Neural cell (in vitro differentiated cells): ENCODE measurements around the gene ACOT6. TPM values are rescaled to one million over a fixed set of nuclear protein-coding genes. Genes with fewer than 3 reads are reported as not detected.
"Not testable (repeated sequence)": the region's sequence is repeated elsewhere in the genome, so short reads cannot be mapped to it uniquely, and the experiment has no call there.

Experiments
- H2AFZ ChIP-seq: fragments of 200-600, 300-800 bp; sonication (generic), shearing (Covaris generic); 2 replicates; pipeline ENCODE4 v1.6.0; 2014; ENCODE audit warnings: low read depth, mild to moderate bottlenecking, antibody characterized with exemption, low read length, moderate library complexity
- H3F3A ChIP-seq: fragments of 200-600 bp; shearing (Covaris generic); 2 replicates; pipeline ENCODE4 v1.6.1; 2016; ENCODE audit warnings: mild to moderate bottlenecking, moderate library complexity, mixed read lengths, antibody characterized with exemption, low read length; ENCODE audit not compliant: insufficient read depth, poor library complexity, severe bottlenecking
- H3K27ac ChIP-seq: fragments of 200-600, 300-800 bp; sonication (generic), shearing (Covaris generic); 2 replicates; pipeline ENCODE4 v1.5.1; 2014; ENCODE audit warnings: mild to moderate bottlenecking, low read length, moderate library complexity
- H3K27me3 ChIP-seq: fragments of 300-800, 200-600 bp; sonication (generic), shearing (Covaris generic); 2 replicates; pipeline ENCODE4 v1.6.0; 2014; ENCODE audit warnings: mild to moderate bottlenecking, low read depth, low read length, moderate library complexity; ENCODE audit not compliant: insufficient read depth
- H3K36me3 ChIP-seq: fragments of 300-800, 200-600 bp; sonication (generic), shearing (Covaris generic); 2 replicates; pipeline ENCODE4 v1.5.1; 2014; ENCODE audit warnings: mild to moderate bottlenecking, antibody characterized with exemption, low read length, moderate library complexity; ENCODE audit not compliant: insufficient read depth
- H3K4me2 ChIP-seq: fragments of 300-800, 200-600 bp; sonication (generic), shearing (Covaris generic); 2 replicates; pipeline ENCODE4 v1.6.0; 2014; ENCODE audit warnings: mild to moderate bottlenecking, low read length
- H3K4me3 ChIP-seq: fragments of 300-800, 200-600 bp; sonication (generic), shearing (Covaris generic); 2 replicates; pipeline ENCODE4 v1.5.1; 2014; ENCODE audit warnings: mild to moderate bottlenecking, low read length, moderate library complexity
- H3K79me2 ChIP-seq: fragments of 200-600 bp; shearing (Covaris generic); replicated peaks from 2 replicates; pipeline ENCODE4 v1.6.0; 2014; ENCODE audit warnings: mild to moderate bottlenecking, low read length, moderate library complexity; ENCODE audit not compliant: insufficient read depth
- H3K9ac ChIP-seq: fragments of 300-800, 200-600 bp; sonication (generic), shearing (Covaris generic); 2 replicates; pipeline ENCODE4 v1.6.1; 2016; ENCODE audit warnings: mild to moderate bottlenecking, low read length, mixed read lengths
- H3K9me2 ChIP-seq: fragments of 200-600 bp; shearing (Covaris generic); 2 replicates; pipeline ENCODE4 v1.6.1; 2016; ENCODE audit warnings: mild to moderate bottlenecking, low read length, mixed read lengths; ENCODE audit not compliant: insufficient read depth
- H3K9me3 ChIP-seq: fragments of 200-600, 300-800 bp; sonication (generic), shearing (Covaris generic); 2 replicates; pipeline ENCODE4 v1.6.1; 2016; ENCODE audit warnings: mild to moderate bottlenecking, mixed run types, low read length, moderate library complexity, mixed read lengths
- H4K20me1 ChIP-seq: fragments of 200-600 bp; shearing (Covaris generic); 2 replicates; pipeline ENCODE4 v1.6.1; 2016; ENCODE audit warnings: mild to moderate bottlenecking, mixed run types; ENCODE audit not compliant: insufficient read depth
- CTCF ChIP-seq: fragments of 450-650 bp; IDR thresholded peaks from 2 replicates; pipeline ENCODE4 v1.5.1; 2014; ENCODE audit warnings: antibody characterized with exemption, mild to moderate bottlenecking, moderate library complexity; ENCODE audit not compliant: poor library complexity, severe bottlenecking
- EP300 ChIP-seq: fragments of 450-650 bp; conservative IDR thresholded peaks from 2 replicates; pipeline ENCODE4 v1.6.1; 2014; ENCODE audit warnings: antibody characterized with exemption, mild to moderate bottlenecking, moderate library complexity; ENCODE audit not compliant: poor library complexity, severe bottlenecking
- EZH2 ChIP-seq: fragments of 200-600, 300-800 bp; shearing (Covaris generic), sonication (generic); IDR thresholded peaks from 2 replicates; pipeline ENCODE4 v1.6.1; 2014; ENCODE audit warnings: antibody characterized with exemption, low read length, borderline replicate concordance, mild to moderate bottlenecking; ENCODE audit not compliant: insufficient read depth, poor library complexity, severe bottlenecking
- MXI1 ChIP-seq: fragments of 450-650 bp; conservative IDR thresholded peaks from 2 replicates; pipeline ENCODE4 v1.6.1; 2014; ENCODE audit warnings: antibody characterized with exemption, mild to moderate bottlenecking; ENCODE audit not compliant: poor library complexity, severe bottlenecking
- POLR2AphosphoS5 ChIP-seq: IDR thresholded peaks from 2 replicates; pipeline ENCODE4 v1.6.1; 2012
- RAD21 ChIP-seq: fragments of 450-650 bp; conservative IDR thresholded peaks from 2 replicates; pipeline ENCODE4 v1.6.1; 2014; ENCODE audit warnings: antibody characterized with exemption, mild to moderate bottlenecking, moderate library complexity
- REST ChIP-seq: IDR thresholded peaks from 2 replicates; pipeline ENCODE4 v1.6.1; 2012; ENCODE audit warnings: borderline replicate concordance
- SMC3 ChIP-seq: fragments of 450-650 bp; conservative IDR thresholded peaks from 2 replicates; pipeline ENCODE4 v1.6.1; 2014; ENCODE audit warnings: antibody characterized with exemption, mild to moderate bottlenecking, moderate library complexity; ENCODE audit not compliant: poor library complexity
- TAF1 ChIP-seq: IDR thresholded peaks from 2 replicates; pipeline ENCODE4 v1.6.1; 2012; ENCODE audit warnings: low read depth
- polyA minus RNA-seq: library from RNA; depleted of rRNA, polyadenylated mRNA; stranded (reverse); fragments of >200 nt; gene quantifications from 2 replicates; pipeline ENCODE4 v1.2.3, GENCODE V29; 2014
- polyA plus RNA-seq: library from polyadenylated mRNA; depleted of rRNA; stranded (reverse); fragments of >200 nt; gene quantifications from 2 replicates; pipeline ENCODE4 v1.2.3, GENCODE V29; 2014

Gene ACOT6
- polyA plus RNA-seq (not detected in 2 replicates), polyA minus RNA-seq (not detected in 2 replicates)

GRCh38 chr14:73612339-73613045 is at the start of gene ACOT6:
Gene ACOT6, plus strand, starts transcription at chr14:73612517. Its CDS starts 55 bp downstream, at chr14:73612572.
- Histone ChIP-seq H2AFZ (peak within 1 kb of the TSS; percentile 18), H4K20me1 (no peaks in the 10 kb centered on the region), H3K4me3 (peak within 1 kb of the TSS; percentile 79), H3K4me2 (no peak within 1 kb of the TSS), H3K9me3 (no peaks in the 10 kb centered on the region), H3K9ac (peak within 1 kb of the TSS; percentile 63), H3K9me2 (no peaks in the 10 kb centered on the region), H3K27me3 (peaks cover 9% of the 10 kb centered on the region), H3K36me3 (no peaks in the 10 kb centered on the region), H3K27ac (no peak within 1 kb of the TSS), H3K79me2 (no peaks in the 10 kb centered on the region), H3F3A (no peaks in the 10 kb centered on the region)
- TF ChIP-seq TAF1 (peak; percentile 14), EP300 (peak; percentile 29), SMC3 (peak; percentile 35), POLR2AphosphoS5 (no peak), REST (no peak), MXI1 (peak; percentile 61), EZH2 (no peak), RAD21 (no peak), CTCF (peak; percentile 24)

GRCh38 chr14:73562696-73563095 is 49.6 kb upstream of the ACOT6 start:
- H3K9me2 ChIP-seq, H2AFZ ChIP-seq, H3K27me3 ChIP-seq, H3K4me3 ChIP-seq, H3K79me2 ChIP-seq, H4K20me1 ChIP-seq, H3F3A ChIP-seq, H3K9ac ChIP-seq, H3K27ac ChIP-seq, H3K36me3 ChIP-seq, H3K4me2 ChIP-seq, H3K9me3 ChIP-seq: not testable (repeated sequence)

GRCh38 chr14:73566431-73566830 is 45.9 kb upstream of the ACOT6 start:
- not testable (repeated sequence) for H3K27me3 ChIP-seq, H3F3A ChIP-seq, H2AFZ ChIP-seq, H3K9me2 ChIP-seq, H3K4me3 ChIP-seq, H3K9ac ChIP-seq, H3K4me2 ChIP-seq, H3K9me3 ChIP-seq, H3K27ac ChIP-seq, H3K79me2 ChIP-seq, H4K20me1 ChIP-seq, H3K36me3 ChIP-seq

GRCh38 chr14:73566935-73567334 is 45.4 kb upstream of the ACOT6 start:
- not testable (repeated sequence) for H3K9me3 ChIP-seq, H3K9ac ChIP-seq, H4K20me1 ChIP-seq, H2AFZ ChIP-seq, H3K9me2 ChIP-seq, H3K79me2 ChIP-seq, H3K27me3 ChIP-seq, H3K36me3 ChIP-seq, H3K27ac ChIP-seq, H3K4me3 ChIP-seq, H3F3A ChIP-seq, H3K4me2 ChIP-seq
